Measurements from ENCODE around the gene CAPNS2.

Gene CAPNS2

DNA sequence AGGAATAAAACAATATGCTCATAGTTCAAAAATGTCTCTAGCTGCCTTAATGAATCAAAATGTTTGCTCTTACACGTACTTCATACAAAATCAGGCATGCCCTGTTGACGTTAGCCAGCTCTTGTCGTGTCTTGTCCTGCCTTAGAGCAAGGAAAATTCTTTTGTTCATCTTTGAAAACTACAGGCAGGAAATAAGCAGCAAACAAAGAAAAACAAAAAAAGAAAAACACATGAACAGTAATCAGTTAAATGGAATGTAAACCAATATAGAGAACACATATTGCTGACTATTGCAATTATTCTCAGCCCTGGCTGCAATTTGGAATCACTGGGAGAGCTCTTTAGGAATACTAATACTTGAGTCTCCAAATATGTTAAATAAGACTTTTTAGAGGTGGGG lies 1.7 kb downstream of the CAPNS2 start:
- ChIA-PET CTCF (no interaction called here), POLR2A (no interaction called here)
- no peak for TF ChIP-seq ZNF384 (IDR thresholded peaks at IDR 0.05)
- no peak for TF ChIP-seq NFRKB (IDR thresholded peaks at IDR 0.05)
- TF ChIP-seq FOXA1 (IDR thresholded peaks at IDR 0.05): no peak
- TF ChIP-seq FOXM1 (IDR thresholded peaks at IDR 0.05; ENCODE audit: borderline replicate concordance): no peak
- TF ChIP-seq, protein P1, sequence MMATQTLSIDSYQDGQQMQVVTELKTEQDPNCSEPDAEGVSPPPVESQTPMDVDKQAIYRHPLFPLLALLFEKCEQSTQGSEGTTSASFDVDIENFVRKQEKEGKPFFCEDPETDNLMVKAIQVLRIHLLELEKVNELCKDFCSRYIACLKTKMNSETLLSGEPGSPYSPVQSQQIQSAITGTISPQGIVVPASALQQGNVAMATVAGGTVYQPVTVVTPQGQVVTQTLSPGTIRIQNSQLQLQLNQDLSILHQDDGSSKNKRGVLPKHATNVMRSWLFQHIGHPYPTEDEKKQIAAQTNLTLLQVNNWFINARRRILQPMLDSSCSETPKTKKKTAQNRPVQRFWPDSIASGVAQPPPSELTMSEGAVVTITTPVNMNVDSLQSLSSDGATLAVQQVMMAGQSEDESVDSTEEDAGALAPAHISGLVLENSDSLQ (IDR thresholded peaks at IDR 0.05): no peak
- no peak for TF ChIP-seq BHLHE40 (IDR thresholded peaks at IDR 0.05; ENCODE audit: borderline replicate concordance)
- TF ChIP-seq CTBP1 (IDR thresholded peaks at IDR 0.05; ENCODE audit: borderline replicate concordance): no peak
- TF ChIP-seq ELF4 (IDR thresholded peaks at IDR 0.05): no peak
- TF ChIP-seq FOXK2 (IDR thresholded peaks at IDR 0.05): no peak
- DNase-seq (ENCODE audit: extremely low spot score): no peak

DNA sequence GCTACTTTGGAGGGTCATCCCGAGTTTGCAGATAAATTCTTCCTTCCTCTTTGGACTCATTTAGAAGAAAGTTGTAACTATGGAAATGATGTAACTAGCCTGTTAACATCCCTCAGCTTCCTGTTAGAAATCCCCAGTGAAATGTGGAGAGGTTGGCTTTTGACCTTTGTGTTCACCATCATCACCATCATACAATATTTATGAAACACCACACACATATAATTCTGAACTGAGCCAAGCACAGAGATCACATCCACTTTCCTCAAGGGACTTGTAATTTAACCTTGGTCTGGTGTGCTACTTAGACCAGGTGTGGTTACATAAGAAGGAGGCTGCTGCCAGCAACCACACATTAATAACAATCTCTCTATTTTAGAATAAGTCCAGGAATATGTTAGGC lies 2.5 kb downstream of the CAPNS2 start:
- POLR2A ChIA-PET: no interaction called here
- DNase-seq (ENCODE audit: extremely low spot score): no peak
- TF ChIP-seq SP1 (IDR thresholded peaks at IDR 0.05) (no peak), FOXM1 (IDR thresholded peaks at IDR 0.05; ENCODE audit: borderline replicate concordance) (no peak), LEF1 (IDR thresholded peaks at IDR 0.05; ENCODE audit: borderline replicate concordance) (no peak), FOXK2 (IDR thresholded peaks at IDR 0.05) (no peak), SUZ12 (IDR thresholded peaks at IDR 0.05) (no peak), ZNF384 (IDR thresholded peaks at IDR 0.05) (no peak), L3MBTL2 (conservative IDR thresholded peaks at IDR 0.05) (no peak), TARDBP (IDR thresholded peaks at IDR 0.05) (no peak), NFRKB (IDR thresholded peaks at IDR 0.05) (no peak), CTBP1 (IDR thresholded peaks at IDR 0.05; ENCODE audit: borderline replicate concordance) (no peak), ELF4 (IDR thresholded peaks at IDR 0.05) (no peak), ARNT (IDR thresholded peaks at IDR 0.05) (no peak), FOXA1 (IDR thresholded peaks at IDR 0.05) (no peak), HDGF (IDR thresholded peaks at IDR 0.05; ENCODE audit: borderline replicate concordance) (no peak)
- TF ChIP-seq, protein P1 (IDR thresholded peaks at IDR 0.05): no peak
- CTCF ChIA-PET: no interaction called here

DNA sequence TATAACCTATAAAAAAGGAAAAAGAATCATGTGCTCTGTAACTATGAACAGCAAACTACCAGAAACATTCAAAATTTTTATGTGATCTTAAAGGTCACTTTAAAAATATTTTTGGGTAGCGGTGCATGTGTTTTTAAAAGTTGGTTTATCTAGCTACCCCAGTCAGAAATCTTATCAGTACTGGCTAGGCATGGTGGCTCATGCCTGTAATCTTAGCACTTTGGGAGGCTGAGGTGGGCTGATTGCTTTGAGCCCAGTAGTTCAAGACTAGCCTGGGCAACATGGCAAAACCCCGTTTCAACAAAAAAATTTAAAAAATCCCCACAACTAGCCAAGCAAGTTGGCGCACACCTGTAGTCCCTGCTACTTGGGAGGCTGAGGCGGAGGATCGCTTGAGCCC lies 3.7 kb downstream of the CAPNS2 start:
- ChIA-PET POLR2A (no interaction called here), CTCF (no interaction called here)
- no peak for TF ChIP-seq BHLHE40 (IDR thresholded peaks at IDR 0.05; ENCODE audit: borderline replicate concordance)
- TF ChIP-seq HDGF (IDR thresholded peaks at IDR 0.05; ENCODE audit: borderline replicate concordance): no peak
- TF ChIP-seq FOXK2 (IDR thresholded peaks at IDR 0.05): no peak
- no peak for TF ChIP-seq SUZ12 (IDR thresholded peaks at IDR 0.05)
- no peak for TF ChIP-seq ARNT (IDR thresholded peaks at IDR 0.05)
- TF ChIP-seq LEF1 (IDR thresholded peaks at IDR 0.05; ENCODE audit: borderline replicate concordance): no peak
- no peak for TF ChIP-seq ZNF384 (IDR thresholded peaks at IDR 0.05)
- TF ChIP-seq NFRKB (IDR thresholded peaks at IDR 0.05): no peak
- no peak for TF ChIP-seq FOXA1 (IDR thresholded peaks at IDR 0.05)
- no peak for TF ChIP-seq FOXM1 (IDR thresholded peaks at IDR 0.05; ENCODE audit: borderline replicate concordance)
- TF ChIP-seq CTBP1 (IDR thresholded peaks at IDR 0.05; ENCODE audit: borderline replicate concordance): no peak
- TF ChIP-seq ELF4 (IDR thresholded peaks at IDR 0.05): no peak
- no peak for TF ChIP-seq TARDBP (IDR thresholded peaks at IDR 0.05)
- TF ChIP-seq SP1 (IDR thresholded peaks at IDR 0.05): no peak
- no peak for TF ChIP-seq L3MBTL2 (conservative IDR thresholded peaks at IDR 0.05)
- TF ChIP-seq, protein P1 (IDR thresholded peaks at IDR 0.05): no peak
- no peak for DNase-seq (ENCODE audit: extremely low spot score)

DNA sequence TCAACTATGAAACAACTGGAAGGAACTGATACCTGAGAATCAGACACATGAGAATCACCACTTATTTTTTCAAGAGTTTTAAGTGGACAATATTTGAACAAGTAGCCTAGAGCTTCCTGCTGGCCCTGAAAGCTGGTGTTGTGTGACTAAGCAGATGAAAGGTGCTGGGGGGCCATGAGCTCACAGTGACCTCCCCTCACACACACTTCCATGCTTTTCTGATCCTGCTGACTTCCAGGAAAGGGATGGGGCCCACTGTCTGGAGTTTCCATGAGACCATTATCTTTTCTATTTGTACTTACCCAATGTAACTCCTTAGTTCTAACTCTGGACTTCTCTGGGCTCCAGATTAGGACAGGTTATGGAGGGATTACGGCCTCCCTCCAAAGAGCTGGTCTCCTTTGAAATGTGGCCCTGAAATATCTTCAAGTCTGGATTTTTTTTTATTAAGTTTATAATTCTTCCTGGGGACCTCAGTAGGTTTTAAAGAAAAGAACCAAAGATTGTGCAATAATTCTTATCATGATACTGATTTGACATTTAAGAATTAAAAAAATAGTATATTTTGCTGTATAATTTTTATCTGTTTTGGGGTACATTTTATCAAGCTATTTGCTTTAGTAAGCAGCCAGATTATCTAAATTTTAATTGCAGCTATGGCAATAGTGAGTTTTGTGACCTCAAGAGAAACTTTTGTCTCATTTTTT lies 4.9 kb downstream of the CAPNS2 start:
- TF ChIP-seq TARDBP (IDR thresholded peaks at IDR 0.05) (no peak), SUZ12 (IDR thresholded peaks at IDR 0.05) (no peak), CTBP1 (IDR thresholded peaks at IDR 0.05; ENCODE audit: borderline replicate concordance) (no peak), BHLHE40 (IDR thresholded peaks at IDR 0.05; ENCODE audit: borderline replicate concordance) (no peak), FOXA1 (IDR thresholded peaks at IDR 0.05) (no peak), ARNT (IDR thresholded peaks at IDR 0.05) (no peak), HDGF (IDR thresholded peaks at IDR 0.05; ENCODE audit: borderline replicate concordance) (no peak), NFRKB (IDR thresholded peaks at IDR 0.05) (no peak), SP1 (IDR thresholded peaks at IDR 0.05) (no peak)
- TF ChIP-seq, protein P1 (IDR thresholded peaks at IDR 0.05): no peak
- POLR2A ChIA-PET: no interaction called here
- CTCF ChIA-PET: no interaction called here
- DNase-seq (ENCODE audit: extremely low spot score): no peak

DNA sequence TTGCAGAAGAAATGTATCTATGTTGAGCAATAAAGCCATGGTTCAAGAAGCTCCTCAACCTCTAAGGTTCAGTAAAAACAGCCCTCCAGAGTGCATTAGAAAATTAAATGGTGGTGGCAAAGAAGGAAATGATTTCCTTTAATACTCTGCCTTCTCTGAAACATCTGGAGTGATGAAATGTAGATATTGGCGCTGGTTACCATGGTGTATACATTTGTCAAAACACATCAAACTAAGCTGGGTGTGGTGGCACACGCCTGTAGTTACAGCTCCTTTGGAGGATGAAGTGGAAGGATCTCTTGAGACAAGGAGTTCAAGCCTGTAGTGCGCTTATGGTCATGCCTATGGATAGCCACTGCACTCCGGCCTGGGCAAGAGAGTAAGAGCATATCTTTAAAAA lies 6.0 kb downstream of the CAPNS2 start:
- CTCF ChIA-PET: no interaction called here
- POLR2A ChIA-PET: no interaction called here
- DNase-seq (ENCODE audit: extremely low spot score): no peak
- TF ChIP-seq, protein P1 (IDR thresholded peaks at IDR 0.05): no peak
- TF ChIP-seq FOXK2 (IDR thresholded peaks at IDR 0.05) (no peak), SP1 (IDR thresholded peaks at IDR 0.05) (no peak), LEF1 (IDR thresholded peaks at IDR 0.05; ENCODE audit: borderline replicate concordance) (no peak), FOXA1 (IDR thresholded peaks at IDR 0.05) (no peak), SUZ12 (IDR thresholded peaks at IDR 0.05) (no peak), CTBP1 (IDR thresholded peaks at IDR 0.05; ENCODE audit: borderline replicate concordance) (no peak), NFRKB (IDR thresholded peaks at IDR 0.05) (no peak), TARDBP (IDR thresholded peaks at IDR 0.05) (no peak), FOXM1 (IDR thresholded peaks at IDR 0.05; ENCODE audit: borderline replicate concordance) (no peak), BHLHE40 (IDR thresholded peaks at IDR 0.05; ENCODE audit: borderline replicate concordance) (no peak), HDGF (IDR thresholded peaks at IDR 0.05; ENCODE audit: borderline replicate concordance) (no peak), ZNF384 (IDR thresholded peaks at IDR 0.05) (no peak), ARNT (IDR thresholded peaks at IDR 0.05) (no peak), L3MBTL2 (conservative IDR thresholded peaks at IDR 0.05) (no peak), ELF4 (IDR thresholded peaks at IDR 0.05) (no peak)
